Karpas-422 (cell line): ENCODE data around the gene TCIRG1. TPM values are rescaled to one million over a fixed set of nuclear protein-coding genes. Genes with fewer than 3 reads are reported as not detected.

Experiments used
- DNase-seq: peaks from one replicate; pipeline ENCODE4 v3.0.0-alpha.2; 2015
- H2AFZ ChIP-seq: fragments of 200-600 bp; sonication (generic); 2 replicates; pipeline ENCODE4 v1.6.1; 2014; ENCODE audit warnings: antibody characterized with exemption, low read length, mixed read lengths
- H3K27ac ChIP-seq: fragments of 200-600 bp; sonication (generic); 2 replicates; pipeline ENCODE4 v1.5.1; 2014; ENCODE audit warnings: mild to moderate bottlenecking, low read length, moderate library complexity
- H3K27me3 ChIP-seq: fragments of 200-600 bp; sonication (generic); 2 replicates; pipeline ENCODE4 v1.6.1; 2014; ENCODE audit warnings: low read length, mixed read lengths
- H3K36me3 ChIP-seq: fragments of 200-600 bp; sonication (generic); 2 replicates; pipeline ENCODE4 v1.6.1; 2014; ENCODE audit warnings: low read length, mixed read lengths; ENCODE audit not compliant: insufficient read depth
- H3K4me1 ChIP-seq: fragments of 200-600 bp; sonication (generic); 2 replicates; pipeline ENCODE4 v1.6.1; 2014; ENCODE audit warnings: mild to moderate bottlenecking, low read length, mixed read lengths
- H3K4me2 ChIP-seq: fragments of 200-600 bp; sonication (generic); 2 replicates; pipeline ENCODE4 v1.6.1; 2014; ENCODE audit warnings: low read length, low read depth, mild to moderate bottlenecking; ENCODE audit not compliant: poor library complexity, severe bottlenecking
- H3K4me3 ChIP-seq: fragments of 200-600 bp; sonication (generic); 2 replicates; pipeline ENCODE4 v1.5.1; 2014; ENCODE audit warnings: mild to moderate bottlenecking, antibody characterized with exemption, low read length, mixed read lengths
- H3K79me2 ChIP-seq: fragments of 200-600 bp; sonication (generic); 2 replicates; pipeline ENCODE4 v1.6.1; 2014; ENCODE audit warnings: mild to moderate bottlenecking, low read length, mixed read lengths
- H3K9ac ChIP-seq: fragments of 200-600 bp; sonication (generic); 2 replicates; pipeline ENCODE4 v1.6.0; 2014; ENCODE audit warnings: low read length
- H3K9me2 ChIP-seq: fragments of 200-600 bp; sonication (generic), shearing (Covaris generic); replicated peaks from 2 replicates; pipeline ENCODE4 v1.6.0; 2014; ENCODE audit warnings: mild to moderate bottlenecking, low read length, moderate library complexity; ENCODE audit not compliant: insufficient read depth
- H3K9me3 ChIP-seq: fragments of 300-700, 200-600 bp; sonication (generic); 2 replicates; pipeline ENCODE4 v1.6.1; 2014; ENCODE audit warnings: low read length, mixed read lengths
- H4K20me1 ChIP-seq: fragments of 200-600 bp; sonication (generic); 2 replicates; pipeline ENCODE4 v1.6.1; 2014; ENCODE audit warnings: mild to moderate bottlenecking, antibody characterized with exemption, low read length, low read depth; ENCODE audit not compliant: insufficient read depth
- total RNA-seq: library from RNA; depleted of rRNA; stranded (reverse); fragments of >200 nt; shearing (Covaris generic); gene quantifications from 2 replicates; pipeline ENCODE4 v1.2.3, GENCODE V29; 2014; ENCODE audit warnings: low replicate concordance

The TCIRG1 gene
- total RNA-seq, 1 experiment from 2014 or later = 47.7 TPM

DNA sequence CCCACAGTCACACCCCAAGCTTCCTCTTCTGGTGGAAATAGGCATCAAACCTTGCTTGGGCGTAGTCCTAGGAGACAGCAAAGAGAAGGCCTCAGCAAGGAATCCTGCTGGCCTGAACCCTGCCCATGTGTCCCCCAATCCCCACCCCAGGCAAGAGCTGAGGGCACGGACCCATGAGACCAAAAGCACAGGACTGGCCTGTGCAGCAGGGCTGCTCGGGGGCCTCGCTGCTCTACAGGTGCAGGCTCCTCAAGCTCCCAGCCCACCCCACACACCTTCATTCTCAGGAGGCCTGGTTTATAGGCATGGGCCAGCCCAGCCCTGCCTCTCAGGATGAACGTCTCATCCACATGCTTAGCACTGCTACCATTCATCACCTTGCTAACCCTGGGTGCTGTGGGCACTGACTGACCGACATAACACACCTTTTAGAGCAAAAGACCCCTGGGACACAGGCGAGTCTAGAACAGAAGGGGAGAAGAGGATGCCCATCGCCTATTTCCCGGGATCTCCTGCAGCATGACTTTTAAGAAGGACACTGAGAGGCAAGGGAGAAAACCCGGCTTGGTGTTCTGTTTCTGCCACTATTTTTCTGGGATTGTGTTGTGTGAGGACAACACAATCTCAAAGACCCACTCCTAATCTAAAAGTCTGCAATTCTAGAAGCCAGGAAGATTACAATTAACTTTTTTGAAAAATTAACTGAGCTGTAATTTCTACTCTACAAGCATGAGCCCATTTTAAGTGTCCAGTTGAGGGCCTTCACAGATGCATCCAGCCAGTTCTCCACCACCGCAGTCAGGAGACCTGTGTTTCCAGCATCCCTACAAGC is 15.4 kb downstream of the TCIRG1 start:
- no peak for DNase-seq
- H4K20me1 ChIP-seq = no peaks in the 10 kb centered on the region
- no peaks in the 10 kb centered on the region for H3K9me3 ChIP-seq
- no peak overlapping the region for H3K9ac ChIP-seq
- no peak overlapping the region for H3K27ac ChIP-seq
- no peak overlapping the region for H3K4me2 ChIP-seq
- H3K27me3 ChIP-seq = no peaks in the 10 kb centered on the region
- H3K4me1 ChIP-seq = no peaks in the 10 kb centered on the region
- H2AFZ ChIP-seq = no peak overlapping the region
- H3K36me3 ChIP-seq = peaks cover 6% of the 10 kb centered on the region; the same call in 1 of the 2 replicates
- H3K4me3 ChIP-seq = no peak overlapping the region
- H3K79me2 ChIP-seq = no peaks in the 10 kb centered on the region
- no peaks in the 10 kb centered on the region for H3K9me2 ChIP-seq

DNA sequence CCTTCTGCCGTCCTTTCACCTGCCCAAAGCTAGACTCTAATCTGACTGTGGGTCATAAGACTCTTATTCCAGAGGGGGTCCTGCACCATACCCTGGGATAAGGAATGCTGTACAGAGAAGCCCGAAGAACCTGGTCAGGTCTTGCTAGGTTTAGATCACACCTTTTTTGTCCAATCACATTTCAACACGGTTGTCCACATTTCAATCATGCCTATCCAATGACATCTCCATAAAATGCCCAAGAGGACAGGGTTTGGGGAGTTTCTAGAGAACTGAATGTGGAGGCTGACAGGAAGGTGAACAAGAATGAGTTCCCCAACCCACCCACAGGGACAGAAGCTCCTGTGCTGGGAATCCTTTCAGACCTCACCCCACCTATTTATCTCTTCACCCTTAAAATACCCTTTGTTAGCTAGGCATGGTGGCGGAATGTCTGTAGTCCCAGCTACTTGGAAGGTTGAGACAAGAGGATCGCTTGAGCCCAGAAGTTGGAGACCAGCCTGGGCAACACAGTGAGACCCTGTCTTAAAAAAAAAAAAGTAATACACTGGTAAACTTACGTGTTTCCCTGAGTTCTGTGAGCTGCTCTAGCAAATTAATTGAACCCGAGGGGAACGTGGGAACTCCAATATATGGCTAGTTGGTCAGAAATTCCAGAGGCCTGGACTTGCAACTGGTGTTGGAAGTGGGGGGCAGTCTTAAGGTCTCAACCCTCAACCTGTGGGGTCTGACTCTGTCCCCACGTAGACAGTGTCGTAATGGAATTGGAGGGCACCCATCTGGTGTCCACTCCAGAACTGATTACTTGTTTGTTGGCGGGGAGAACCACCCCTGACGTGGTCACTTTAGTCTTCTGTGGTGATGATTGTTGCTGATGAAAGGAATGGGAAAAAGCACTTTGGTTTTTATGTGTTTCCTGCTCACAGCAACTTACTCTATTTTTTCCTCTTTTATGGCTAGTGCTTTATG is 17.8 kb downstream of the TCIRG1 start:
- Histone ChIP-seq H3K4me1 (no peaks in the 10 kb centered on the region), H3K4me2 (no peak overlapping the region), H3K36me3 (peaks cover 15% of the 10 kb centered on the region), H3K4me3 (no peak overlapping the region), H3K9ac (no peak overlapping the region), H3K27me3 (no peaks in the 10 kb centered on the region), H3K9me3 (no peaks in the 10 kb centered on the region), H3K79me2 (no peaks in the 10 kb centered on the region), H3K9me2 (no peaks in the 10 kb centered on the region), H4K20me1 (no peaks in the 10 kb centered on the region), H3K27ac (no peak overlapping the region), H2AFZ (no peak overlapping the region)
- DNase-seq = no peak

- Histone ChIP-seq H2AFZ (no peak overlapping the region), H3K27me3 (no peaks in the 10 kb centered on the region), H3K9me2 (no peaks in the 10 kb centered on the region), H3K9me3 (no peaks in the 10 kb centered on the region), H3K36me3 (peaks cover 26% of the 10 kb centered on the region), H3K9ac (no peak overlapping the region), H3K4me3 (no peak overlapping the region), H3K79me2 (no peaks in the 10 kb centered on the region), H3K4me1 (no peaks in the 10 kb centered on the region), H3K27ac (no peak overlapping the region), H4K20me1 (no peaks in the 10 kb centered on the region), H3K4me2 (no peak overlapping the region)
- DNase-seq = no peak
Observed at GRCh38 chr11:68057807-68058206, 19.0 kb downstream of the TCIRG1 start.

DNA sequence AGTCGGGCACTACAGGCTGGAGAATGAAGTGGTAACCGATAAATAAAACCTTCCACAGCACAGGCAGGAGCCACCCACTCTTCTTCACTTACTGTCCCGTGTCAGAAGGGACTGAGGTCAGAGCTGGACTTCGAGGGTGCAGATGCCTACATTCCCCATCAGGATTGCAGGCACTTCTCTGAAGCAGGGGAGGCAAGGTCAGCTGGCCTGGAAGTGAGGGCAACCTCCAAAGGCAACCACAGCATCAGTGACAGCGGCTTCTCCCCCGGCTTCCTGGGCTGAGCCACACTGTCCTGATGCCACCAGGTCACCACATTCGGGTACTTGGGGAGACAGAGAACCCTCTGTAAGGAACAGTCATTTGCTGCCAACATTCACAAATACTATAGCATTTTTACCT is 22.7 kb downstream of the TCIRG1 start:
- Histone ChIP-seq H3K9ac (no peak overlapping the region), H3K79me2 (no peaks in the 10 kb centered on the region), H3K27ac (no peak overlapping the region), H3K4me3 (no peak overlapping the region), H2AFZ (no peak overlapping the region), H3K27me3 (no peaks in the 10 kb centered on the region), H3K4me2 (no peak overlapping the region), H3K4me1 (no peaks in the 10 kb centered on the region), H3K9me3 (no peaks in the 10 kb centered on the region), H3K9me2 (no peaks in the 10 kb centered on the region), H4K20me1 (no peaks in the 10 kb centered on the region), H3K36me3 (peaks cover 47% of the 10 kb centered on the region)
- DNase-seq = no peak

DNA sequence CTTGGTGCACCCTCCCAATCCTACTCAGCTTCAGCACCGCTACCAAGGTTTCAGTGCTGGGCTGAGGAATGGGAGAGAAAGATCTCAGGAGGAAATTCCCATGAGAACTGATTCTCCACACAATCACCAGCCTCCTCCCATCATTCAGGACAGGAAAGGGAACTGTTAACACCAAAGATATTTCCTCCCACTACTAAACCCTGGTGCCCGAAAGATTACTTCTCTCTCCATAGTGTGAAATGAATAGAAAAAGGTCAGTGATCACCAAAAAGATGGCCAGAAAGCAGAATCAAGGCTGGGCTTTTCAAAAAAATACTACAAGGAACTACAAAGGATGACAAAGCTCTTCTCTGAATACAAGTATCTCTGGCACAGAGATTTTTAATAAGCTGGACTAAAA is 26.1 kb downstream of the TCIRG1 start:
- no peaks in the 10 kb centered on the region for H3K27me3 ChIP-seq
- H3K36me3 ChIP-seq = peaks cover 60% of the 10 kb centered on the region
- H3K4me2 ChIP-seq = no peak overlapping the region
- H3K9me2 ChIP-seq = no peaks in the 10 kb centered on the region
- no peak overlapping the region for H2AFZ ChIP-seq
- DNase-seq = no peak
- H3K27ac ChIP-seq = no peak overlapping the region
- H3K4me1 ChIP-seq = no peaks in the 10 kb centered on the region
- H4K20me1 ChIP-seq = no peaks in the 10 kb centered on the region
- no peaks in the 10 kb centered on the region for H3K9me3 ChIP-seq
- no peak overlapping the region for H3K4me3 ChIP-seq
- no peaks in the 10 kb centered on the region for H3K79me2 ChIP-seq
- H3K9ac ChIP-seq = no peak overlapping the region

GRCh38 chr11:68065841-68066240 is 27.0 kb downstream of the TCIRG1 start:
- Histone ChIP-seq H3K4me1 (peaks cover 1% of the 10 kb centered on the region), H2AFZ (no peak overlapping the region), H4K20me1 (no peaks in the 10 kb centered on the region), H3K4me3 (no peak overlapping the region), H3K9ac (no peak overlapping the region), H3K4me2 (no peak overlapping the region), H3K27ac (no peak overlapping the region), H3K79me2 (no peaks in the 10 kb centered on the region), H3K9me2 (no peaks in the 10 kb centered on the region), H3K9me3 (no peaks in the 10 kb centered on the region), H3K36me3 (peaks cover 63% of the 10 kb centered on the region), H3K27me3 (no peaks in the 10 kb centered on the region)
- DNase-seq = no peak

DNA sequence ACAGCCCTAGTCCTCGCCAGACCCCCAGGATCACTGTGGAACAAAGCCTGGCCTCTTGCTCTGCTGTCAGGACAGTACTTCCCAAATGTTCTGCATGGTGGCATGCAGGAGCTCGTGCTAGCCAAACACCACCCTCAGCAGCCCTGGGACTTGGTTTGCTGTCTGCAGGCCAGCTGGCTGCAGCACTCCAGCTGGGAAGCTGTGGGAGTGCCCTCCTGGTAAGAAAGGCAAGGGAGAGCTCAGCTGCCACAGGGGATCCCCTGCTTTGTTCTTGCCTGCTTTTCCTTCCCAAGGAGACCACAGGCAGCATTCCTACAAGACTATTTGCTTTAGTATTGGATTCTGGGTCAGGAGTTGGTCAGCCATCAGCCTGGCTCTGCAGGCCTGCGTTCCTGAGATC is 27.9 kb downstream of the TCIRG1 start:
- peaks cover 58% of the 10 kb centered on the region for H3K36me3 ChIP-seq
- H3K27me3 ChIP-seq = no peaks in the 10 kb centered on the region
- no peaks in the 10 kb centered on the region for H4K20me1 ChIP-seq
- no peaks in the 10 kb centered on the region for H3K9me2 ChIP-seq
- H3K9ac ChIP-seq = no peak overlapping the region
- H3K79me2 ChIP-seq = no peaks in the 10 kb centered on the region
- no peak overlapping the region for H3K4me2 ChIP-seq
- no peak overlapping the region for H2AFZ ChIP-seq
- no peak for DNase-seq
- peaks cover 10% of the 10 kb centered on the region for H3K4me1 ChIP-seq
- H3K9me3 ChIP-seq = no peaks in the 10 kb centered on the region
- H3K4me3 ChIP-seq = no peak overlapping the region
- H3K27ac ChIP-seq = no peak overlapping the region

DNA sequence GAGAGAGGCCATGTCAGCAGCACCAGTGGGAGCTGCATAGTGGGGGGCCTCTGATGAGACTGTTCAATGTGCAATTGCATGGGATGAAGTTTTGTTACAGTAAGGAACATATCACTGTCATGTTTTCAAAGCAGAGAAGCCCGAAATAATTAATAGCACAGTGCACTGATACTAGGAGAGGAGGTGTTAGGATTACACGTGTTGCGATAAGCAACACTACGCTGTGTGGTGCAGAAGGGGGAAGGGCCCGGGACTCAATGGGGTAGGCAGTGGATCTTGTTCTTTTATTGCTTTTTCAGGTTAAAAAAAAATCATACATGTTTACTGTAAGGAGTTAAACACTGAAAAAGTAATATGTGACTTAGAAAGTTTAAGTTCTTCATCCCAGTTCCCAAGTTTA is 29.2 kb downstream of the TCIRG1 start:
- Histone ChIP-seq H3K9ac (no peak overlapping the region), H3K4me3 (no peak overlapping the region), H4K20me1 (no peaks in the 10 kb centered on the region), H3K36me3 (peaks cover 46% of the 10 kb centered on the region), H3K27me3 (no peaks in the 10 kb centered on the region), H3K27ac (no peak overlapping the region), H3K4me1 (peaks cover 20% of the 10 kb centered on the region), H3K4me2 (no peak overlapping the region), H3K9me2 (no peaks in the 10 kb centered on the region), H2AFZ (no peak overlapping the region), H3K79me2 (no peaks in the 10 kb centered on the region), H3K9me3 (no peaks in the 10 kb centered on the region)
- no peak for DNase-seq
